ENCODE data around the gene SP5.
"Not testable (repeated sequence)": the region's sequence is repeated elsewhere in the genome, so short reads cannot be mapped to it uniquely, and the experiment has no call there.

SP5 gene

GRCh38 chr2:170711196-170711773 lies 3.9 kb upstream of the SP5 start:
- no peak for DNase-seq (ENCODE audit: low spot score)

GRCh38 chr2:170711774-170712652 lies 3.1 kb upstream of the SP5 start:
- DNase-seq (ENCODE audit: low spot score) = no peak

- DNase-seq (ENCODE audit: low spot score) = no peak
Observed at GRCh38 chr2:170712653-170713542, 2.2 kb upstream of the SP5 start.

- DNase-seq (ENCODE audit: low spot score) = no peak
Observed at GRCh38 chr2:170713543-170714380, 1.4 kb upstream of the SP5 start.

- peak; percentile 63 for DNase-seq (ENCODE audit: low spot score)
Observed at GRCh38 chr2:170714381-170715061, 616 bp upstream of the SP5 start.

- DNase-seq (ENCODE audit: low spot score) = no peak
Observed at GRCh38 chr2:170715932-170716777, 1.0 kb downstream of the SP5 start.

- DNase-seq (ENCODE audit: low spot score) = no peak
Observed at GRCh38 chr2:170716851-170717598, 1.9 kb downstream of the SP5 start.

- no peak for DNase-seq (ENCODE audit: low spot score)
Observed at GRCh38 chr2:170717599-170717963, 2.4 kb downstream of the SP5 start.

GRCh38 chr2:170717991-170718589 lies 3.0 kb downstream of the SP5 start:
- no peak for DNase-seq (ENCODE audit: low spot score)

GRCh38 chr2:170719810-170720209 lies 4.7 kb downstream of the SP5 start:
- no peak for DNase-seq (ENCODE audit: low spot score)

- no peak for DNase-seq (ENCODE audit: low spot score)
Observed at GRCh38 chr2:170721678-170722077, 6.5 kb downstream of the SP5 start.

GRCh38 chr2:170722301-170722700 lies 7.2 kb downstream of the SP5 start:
- no peak for DNase-seq (ENCODE audit: low spot score)

- DNase-seq (ENCODE audit: low spot score) = no peak
Observed at GRCh38 chr2:170723446-170723958, 8.4 kb downstream of the SP5 start.

- DNase-seq (ENCODE audit: low spot score) = no peak
Observed at GRCh38 chr2:170733798-170734600, 18.9 kb downstream of the SP5 start.

GRCh38 chr2:170734601-170735000 lies 19.5 kb downstream of the SP5 start:
- DNase-seq (ENCODE audit: low spot score) = not testable (repeated sequence)

GRCh38 chr2:170736628-170737027 lies 21.5 kb downstream of the SP5 start:
- no peak for DNase-seq (ENCODE audit: low spot score)

- DNase-seq (ENCODE audit: low spot score) = no peak
Observed at GRCh38 chr2:170737406-170737805, 22.3 kb downstream of the SP5 start.

- no peak for DNase-seq (ENCODE audit: low spot score)
Observed at GRCh38 chr2:170737821-170738220, 22.7 kb downstream of the SP5 start.

Measured in LoVo (cell line).